ENCODE measurements around the gene HPS3.

DNA sequence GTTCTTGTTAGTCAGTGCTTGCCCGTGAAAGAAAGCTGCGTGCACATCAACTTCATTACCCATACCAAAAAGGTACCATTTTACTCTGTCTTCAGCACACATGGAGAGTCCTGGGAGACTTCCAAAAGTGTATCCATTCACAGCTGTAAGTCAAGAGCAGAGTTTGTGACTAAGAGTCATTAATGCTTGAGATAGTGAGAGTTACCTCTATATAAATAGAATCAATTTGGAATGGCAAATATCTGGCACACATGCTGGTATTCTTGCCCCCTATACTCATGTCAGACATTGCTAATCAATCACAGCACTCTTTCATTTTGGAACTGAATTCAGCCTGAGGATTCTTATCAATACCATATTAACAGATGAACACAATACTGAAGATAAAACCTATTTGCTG, 78.0 kb downstream of the HPS3 start:
- TF ChIP-seq POLR2AphosphoS5 (IDR thresholded peaks at IDR 0.05; ENCODE audit: low read depth, low read length) (no peak), CTCF (IDR thresholded peaks at IDR 0.05) (no peak), SIN3A (IDR thresholded peaks at IDR 0.05; ENCODE audit: borderline replicate concordance, insufficient read depth, low read depth, low read length) (no peak)
- TF ChIP-seq, protein P1, sequence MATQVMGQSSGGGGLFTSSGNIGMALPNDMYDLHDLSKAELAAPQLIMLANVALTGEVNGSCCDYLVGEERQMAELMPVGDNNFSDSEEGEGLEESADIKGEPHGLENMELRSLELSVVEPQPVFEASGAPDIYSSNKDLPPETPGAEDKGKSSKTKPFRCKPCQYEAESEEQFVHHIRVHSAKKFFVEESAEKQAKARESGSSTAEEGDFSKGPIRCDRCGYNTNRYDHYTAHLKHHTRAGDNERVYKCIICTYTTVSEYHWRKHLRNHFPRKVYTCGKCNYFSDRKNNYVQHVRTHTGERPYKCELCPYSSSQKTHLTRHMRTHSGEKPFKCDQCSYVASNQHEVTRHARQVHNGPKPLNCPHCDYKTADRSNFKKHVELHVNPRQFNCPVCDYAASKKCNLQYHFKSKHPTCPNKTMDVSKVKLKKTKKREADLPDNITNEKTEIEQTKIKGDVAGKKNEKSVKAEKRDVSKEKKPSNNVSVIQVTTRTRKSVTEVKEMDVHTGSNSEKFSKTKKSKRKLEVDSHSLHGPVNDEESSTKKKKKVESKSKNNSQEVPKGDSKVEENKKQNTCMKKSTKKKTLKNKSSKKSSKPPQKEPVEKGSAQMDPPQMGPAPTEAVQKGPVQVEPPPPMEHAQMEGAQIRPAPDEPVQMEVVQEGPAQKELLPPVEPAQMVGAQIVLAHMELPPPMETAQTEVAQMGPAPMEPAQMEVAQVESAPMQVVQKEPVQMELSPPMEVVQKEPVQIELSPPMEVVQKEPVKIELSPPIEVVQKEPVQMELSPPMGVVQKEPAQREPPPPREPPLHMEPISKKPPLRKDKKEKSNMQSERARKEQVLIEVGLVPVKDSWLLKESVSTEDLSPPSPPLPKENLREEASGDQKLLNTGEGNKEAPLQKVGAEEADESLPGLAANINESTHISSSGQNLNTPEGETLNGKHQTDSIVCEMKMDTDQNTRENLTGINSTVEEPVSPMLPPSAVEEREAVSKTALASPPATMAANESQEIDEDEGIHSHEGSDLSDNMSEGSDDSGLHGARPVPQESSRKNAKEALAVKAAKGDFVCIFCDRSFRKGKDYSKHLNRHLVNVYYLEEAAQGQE (IDR thresholded peaks at IDR 0.05; ENCODE audit: insufficient read depth in 1 of 2, low read depth in 2 of 2, low read length in 1 of 2), result no peak

All from Panc1 (cell line).